ENCODE results near the gene NDUFB7. TPM values are rescaled to one million over a fixed set of nuclear protein-coding genes. Genes with fewer than 3 reads are reported as not detected.

The NDUFB7 gene
- total and polyA plus RNA-seq, 2 of the 8 experiments (the other 6 are each of a cell fraction or from before 2014, with no cell fraction given), result 151 to 740 TPM

GRCh38 chr19:14540741-14541525, 30.9 kb downstream of the NDUFB7 start (continued):
- TF ChIP-seq GTF2F1 (IDR thresholded peaks at IDR 0.05; ENCODE audit: borderline replicate concordance, low read depth, low read length), result no peak
- TF ChIP-seq CBX8 (IDR thresholded peaks at IDR 0.05; ENCODE audit: borderline replicate concordance, low read depth, low read length), result no peak
- no peak for TF ChIP-seq TCF12 (IDR thresholded peaks at IDR 0.05; ENCODE audit: low read depth, low read length)
- TF ChIP-seq CHD1 (IDR thresholded peaks at IDR 0.05; ENCODE audit: low read depth, low read length), result no peak
- TF ChIP-seq TAF7 (optimal IDR thresholded peaks at IDR 0.05; ENCODE audit: borderline replicate concordance, low read depth, low read length), result no peak

Measured in H1 (cell line).